ENCODE measurements around the gene RPS5. TPM values are rescaled to one million over a fixed set of nuclear protein-coding genes. Genes with fewer than 3 reads are reported as not detected.
"Not testable (repeated sequence)": the region's sequence is repeated elsewhere in the genome, so short reads cannot be mapped to it uniquely, and the experiment has no call there.

Gene RPS5
- polyA plus RNA-seq, 3 donors = 862 to 1,069 (median 1,060) TPM

DNA sequence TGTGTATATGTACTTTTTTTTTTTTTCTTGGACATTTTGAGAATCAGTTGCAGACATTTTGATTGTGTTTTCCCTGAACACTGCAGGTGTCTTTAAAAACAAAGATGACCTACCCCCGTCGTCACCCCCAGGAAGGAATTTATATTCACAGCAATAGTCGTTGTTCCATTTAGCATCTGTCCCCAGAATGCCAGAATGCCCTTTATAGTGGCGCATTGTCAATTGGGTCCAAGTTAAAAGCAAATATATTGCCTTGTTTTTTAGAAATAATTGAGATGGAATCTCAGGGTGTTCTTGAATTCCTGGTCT lies 6.6 kb downstream of the RPS5 start:
- DNase-seq (ENCODE audit: extremely low read depth in 1 of 11, low read depth in 9 of 11, low spot score in 4 of 11) = no peak

DNA sequence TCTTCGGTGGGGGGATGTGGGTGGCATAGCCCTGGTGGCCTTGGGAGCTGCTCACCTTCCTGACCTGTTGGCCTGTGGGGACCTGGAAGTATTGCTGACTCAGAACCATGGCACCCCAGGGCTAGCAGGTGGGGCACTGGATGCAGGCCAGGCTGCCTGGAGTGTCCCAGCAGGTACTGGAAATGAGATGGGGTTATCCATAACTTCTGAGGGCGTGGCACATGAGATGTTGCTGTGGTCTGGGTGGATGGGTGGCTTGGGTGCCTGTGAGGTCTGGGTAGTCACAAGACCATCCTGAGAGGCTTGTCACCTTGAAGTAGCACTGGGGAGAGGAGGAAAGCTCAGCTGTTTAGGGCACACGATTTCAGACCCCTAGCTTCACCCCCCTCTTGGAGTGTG lies 7.8 kb downstream of the RPS5 start:
- no peak for DNase-seq (ENCODE audit: extremely low read depth in 1 of 11, low read depth in 9 of 11, low spot score in 4 of 11)

- DNase-seq (ENCODE audit: extremely low read depth in 1 of 11, low read depth in 9 of 11, low spot score in 4 of 11) = no peak
These were observed 8.3 kb downstream of the RPS5 start, which contains the start of gene RNF225 for GRCh38 chr19:58395220-58395978. RNF225 (plus strand) TSS chr19:58395656; CDS start chr19:58396090, 434 bp downstream.

DNA sequence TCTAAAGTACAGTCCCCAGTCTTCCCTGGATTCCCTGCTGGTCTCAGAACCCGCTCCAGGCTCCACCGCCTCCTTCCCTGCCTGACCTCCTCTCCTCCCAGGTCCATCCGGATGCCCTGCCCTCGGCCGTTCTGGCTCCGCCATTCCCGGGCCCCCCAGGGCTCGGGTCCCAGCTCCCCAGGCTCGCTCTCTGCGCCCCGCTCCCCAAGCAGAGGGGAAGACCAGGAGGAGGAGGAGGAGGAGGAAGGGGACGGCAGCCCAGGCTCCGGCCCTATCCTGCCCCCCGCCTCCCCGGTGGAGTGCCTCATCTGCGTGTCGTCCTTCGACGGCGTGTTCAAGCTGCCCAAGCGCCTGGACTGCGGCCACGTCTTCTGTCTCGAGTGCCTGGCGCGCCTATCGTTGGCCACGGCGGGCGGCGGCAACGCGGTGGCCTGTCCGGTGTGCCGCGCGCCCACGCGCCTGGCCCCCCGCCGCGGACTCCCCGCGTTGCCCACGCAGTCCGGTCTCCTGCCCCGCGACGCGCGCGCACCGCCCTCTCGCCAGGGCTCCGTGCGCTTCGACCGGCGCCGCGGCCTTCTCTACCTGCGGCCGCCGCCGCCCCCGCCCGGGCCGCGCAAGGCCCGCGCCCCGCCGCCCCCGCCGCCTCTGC lies 9.0 kb downstream of the RPS5 start:
- DNase-seq (ENCODE audit: extremely low read depth in 1 of 11, low read depth in 9 of 11, low spot score in 4 of 11) = no peak

DNA sequence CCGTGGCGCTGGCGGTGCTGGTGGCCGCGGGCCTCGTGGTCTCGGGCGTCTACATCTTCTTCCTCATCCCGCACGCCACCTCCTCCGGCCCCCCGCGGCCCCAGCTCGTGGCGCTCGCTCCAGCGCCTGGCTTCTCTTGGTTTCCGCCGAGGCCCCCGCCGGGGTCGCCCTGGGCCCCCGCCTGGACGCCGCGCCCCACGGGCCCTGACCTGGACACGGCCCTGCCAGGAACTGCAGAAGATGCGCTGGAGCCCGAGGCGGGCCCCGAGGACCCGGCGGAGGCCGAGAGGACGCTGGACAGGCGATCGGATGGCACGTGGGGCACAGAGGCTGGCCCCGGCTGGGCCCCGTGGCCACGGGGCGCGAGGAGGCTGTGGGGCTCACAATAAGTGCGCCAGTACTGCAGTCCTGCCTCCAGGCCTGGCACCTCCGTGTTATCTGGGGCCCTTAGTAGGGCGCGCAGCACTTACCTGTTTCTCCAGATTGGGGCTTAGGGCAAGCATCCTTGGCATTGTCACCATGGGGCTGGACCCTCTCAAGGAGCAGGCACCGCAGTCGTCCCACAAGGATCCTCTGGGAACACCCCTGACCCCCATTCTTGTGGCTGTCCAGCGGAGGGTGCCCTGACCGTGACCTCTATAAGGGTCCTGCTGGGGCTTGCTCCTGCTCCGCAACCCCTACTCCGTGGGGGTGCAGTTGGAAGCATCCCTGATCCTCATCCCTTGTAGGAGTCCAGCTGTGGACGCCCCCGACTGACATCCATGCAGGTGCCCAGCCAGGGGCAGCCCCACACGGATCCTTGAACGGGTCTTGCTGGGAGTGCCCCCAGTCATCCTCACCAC lies 9.8 kb downstream of the RPS5 start:
- DNase-seq (ENCODE audit: extremely low read depth in 1 of 11, low read depth in 9 of 11, low spot score in 4 of 11) = no peak

- DNase-seq (ENCODE audit: extremely low read depth in 1 of 11, low read depth in 9 of 11, low spot score in 4 of 11) = no peak
These were observed 10.5 kb downstream of the RPS5 start for GRCh38 chr19:58397533-58398037.

DNA sequence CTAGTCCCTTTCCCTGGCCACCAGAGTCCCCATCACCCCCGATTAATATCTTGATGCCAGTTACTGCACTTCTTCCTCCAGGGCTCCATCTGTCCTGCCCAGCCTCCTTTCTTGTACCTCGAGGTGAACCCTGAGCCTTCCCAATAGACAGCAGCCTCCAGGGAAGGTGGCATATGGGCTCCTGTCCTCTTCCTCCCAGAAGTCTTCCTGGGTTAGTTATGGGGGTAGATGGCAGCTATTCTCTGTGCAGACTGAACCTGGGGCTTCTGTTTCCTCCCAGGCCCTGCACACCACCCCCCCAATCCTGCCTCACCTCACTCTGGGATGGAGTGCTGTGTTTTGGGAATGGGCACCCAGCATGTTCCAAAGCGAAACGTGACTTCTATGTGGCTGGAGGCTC lies 11.0 kb downstream of the RPS5 start:
- no peak for DNase-seq (ENCODE audit: extremely low read depth in 1 of 11, low read depth in 9 of 11, low spot score in 4 of 11)

DNA sequence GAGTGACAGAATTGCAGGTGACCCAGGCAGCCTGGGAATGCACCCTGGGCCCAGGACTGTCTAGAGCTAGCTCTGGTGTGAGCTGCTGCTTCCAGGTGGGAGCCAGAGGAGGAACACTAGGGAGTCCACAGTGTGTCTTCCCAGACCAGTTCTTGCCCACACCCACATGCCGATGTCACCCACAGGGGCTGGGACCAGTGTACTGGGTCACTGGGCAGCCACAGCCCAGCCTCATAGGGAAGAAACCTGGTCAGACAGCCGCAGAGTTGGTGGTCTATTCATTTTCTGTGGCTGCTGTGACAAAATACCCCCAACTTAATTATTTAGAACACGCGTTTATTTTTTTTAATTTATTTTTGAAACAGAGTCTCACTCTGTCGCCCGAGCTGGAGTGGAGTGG lies 11.5 kb downstream of the RPS5 start:
- DNase-seq (ENCODE audit: extremely low read depth in 1 of 11, low read depth in 9 of 11, low spot score in 4 of 11) = no peak

GRCh38 chr19:58399903-58400302 lies 12.8 kb downstream of the RPS5 start:
- DNase-seq (ENCODE audit: extremely low read depth in 1 of 11, low read depth in 9 of 11, low spot score in 4 of 11) = no peak

- DNase-seq (ENCODE audit: extremely low read depth in 1 of 11, low read depth in 9 of 11, low spot score in 4 of 11) = no peak
These were observed 13.3 kb downstream of the RPS5 start for GRCh38 chr19:58400316-58400915.

DNA sequence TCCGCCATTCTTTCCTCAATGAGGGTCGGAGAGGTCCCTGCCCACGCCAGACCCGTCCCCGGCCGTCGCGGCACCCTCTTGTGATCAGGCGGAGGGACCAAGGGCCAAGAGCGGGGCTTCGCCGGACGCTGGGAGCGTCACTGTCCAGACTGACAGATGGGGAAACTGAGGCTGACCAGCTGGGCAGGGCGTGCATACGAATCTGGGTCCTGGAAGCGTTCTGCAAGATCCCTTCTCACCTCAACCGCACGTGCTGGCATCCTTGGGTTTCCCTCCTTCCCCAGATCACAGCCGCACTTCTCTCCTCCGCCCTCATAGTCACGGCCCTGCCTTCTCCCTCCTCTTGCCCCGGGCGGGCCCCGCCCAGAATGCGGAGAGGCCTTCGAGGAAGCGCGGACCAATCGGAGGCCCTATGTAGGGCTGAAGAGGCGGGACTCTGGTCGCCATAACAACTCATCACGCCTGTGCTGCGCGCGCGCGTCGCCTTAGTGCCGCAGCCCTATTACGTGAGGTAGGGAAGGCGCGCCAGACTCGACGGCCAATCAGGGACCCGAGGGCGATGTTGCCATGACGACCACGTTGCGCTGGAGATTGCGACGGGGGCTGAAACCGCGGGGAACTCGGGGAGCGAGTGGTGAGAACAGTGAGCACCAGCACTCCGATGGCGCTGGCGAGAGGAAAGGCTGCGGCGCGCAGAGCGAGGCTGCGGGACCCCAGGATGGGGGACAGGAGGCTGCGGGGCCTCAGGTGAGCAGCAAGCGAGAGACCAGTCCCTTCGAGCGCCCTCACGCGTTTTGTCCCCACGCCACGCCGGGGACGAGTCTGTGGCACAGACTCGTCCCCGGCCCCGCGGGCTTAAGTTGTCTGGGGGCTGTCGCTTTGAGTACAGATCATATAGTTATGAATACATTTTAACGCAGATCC lies 14.1 kb downstream of the RPS5 start:
- peak; percentile 98 to 100 (median 99) for DNase-seq (ENCODE audit: extremely low read depth in 1 of 11, low read depth in 9 of 11, low spot score in 4 of 11)

GRCh38 chr19:58401840-58402421 lies 14.9 kb downstream of the RPS5 start:
- DNase-seq (ENCODE audit: extremely low read depth in 1 of 11, low read depth in 9 of 11, low spot score in 4 of 11) = no peak

- DNase-seq (ENCODE audit: extremely low read depth in 1 of 11, low read depth in 9 of 11, low spot score in 4 of 11) = not testable (repeated sequence)
These were observed 16.9 kb downstream of the RPS5 start for GRCh38 chr19:58403920-58404478.

DNA sequence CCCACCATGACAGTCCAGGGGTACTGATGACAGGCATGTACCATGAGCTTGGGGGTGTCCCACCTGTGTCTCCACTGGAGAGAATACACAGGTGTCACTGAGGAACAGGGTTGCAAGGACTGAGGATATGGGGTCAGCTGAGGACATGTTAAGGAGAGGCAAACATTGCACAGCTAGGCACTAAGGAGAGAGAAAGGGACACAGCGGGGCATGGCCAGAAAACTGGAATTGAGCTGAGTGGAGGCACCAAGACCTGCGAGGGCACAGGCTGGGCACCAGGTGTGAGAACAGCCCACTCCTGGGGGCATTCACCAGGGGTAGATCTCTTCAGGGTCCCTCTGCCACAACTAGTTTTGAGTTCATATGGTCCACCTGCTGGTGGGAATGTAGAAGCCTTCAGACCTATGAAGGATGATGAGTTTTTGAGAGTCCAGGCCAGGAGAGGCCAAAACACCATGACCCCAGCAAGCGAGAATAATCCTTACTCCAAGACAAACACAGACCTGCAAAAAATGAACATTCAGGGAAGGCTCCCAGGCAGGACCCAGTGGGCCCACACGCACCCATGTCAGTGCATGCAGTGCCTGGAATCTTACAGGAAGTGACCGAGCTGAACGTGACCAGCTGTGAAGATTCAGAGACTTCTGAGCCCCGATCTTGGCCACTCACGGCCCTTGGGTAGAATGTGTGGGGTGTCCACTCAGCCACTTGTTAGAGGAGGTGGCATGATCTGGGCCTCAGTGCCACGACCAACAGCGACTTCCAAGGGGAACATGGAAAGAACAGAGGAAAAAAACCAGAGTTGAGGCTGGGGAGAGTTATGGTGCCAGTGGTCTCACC lies 20.0 kb downstream of the RPS5 start:
- no peak for DNase-seq (ENCODE audit: extremely low read depth in 1 of 11, low read depth in 9 of 11, low spot score in 4 of 11)

DNA sequence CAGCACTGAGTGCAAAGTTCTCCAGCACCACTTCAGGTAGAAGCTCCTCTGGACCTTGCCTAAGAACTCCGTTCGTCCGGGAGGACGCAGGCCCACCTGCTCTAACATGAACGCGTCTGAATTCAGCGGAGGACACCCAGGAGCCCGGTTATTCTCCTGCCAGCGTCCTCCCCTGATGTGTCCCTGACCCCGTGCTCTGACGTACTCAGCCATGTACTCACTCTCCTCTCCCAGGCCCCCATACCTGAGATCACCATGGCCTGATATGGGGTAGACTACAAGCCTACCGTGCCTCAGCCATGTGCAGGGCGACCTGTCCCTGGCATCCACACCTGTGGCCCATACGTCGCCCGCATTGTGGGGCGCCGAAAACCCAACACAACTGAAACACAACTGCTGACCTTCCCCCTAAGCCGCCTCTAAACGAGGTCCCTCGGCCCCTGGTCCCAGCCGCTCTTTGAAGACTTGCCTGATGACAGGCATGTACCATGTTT lies 20.6 kb downstream of the RPS5 start:
- DNase-seq (ENCODE audit: extremely low read depth in 1 of 11, low read depth in 9 of 11, low spot score in 4 of 11) = no peak

DNA sequence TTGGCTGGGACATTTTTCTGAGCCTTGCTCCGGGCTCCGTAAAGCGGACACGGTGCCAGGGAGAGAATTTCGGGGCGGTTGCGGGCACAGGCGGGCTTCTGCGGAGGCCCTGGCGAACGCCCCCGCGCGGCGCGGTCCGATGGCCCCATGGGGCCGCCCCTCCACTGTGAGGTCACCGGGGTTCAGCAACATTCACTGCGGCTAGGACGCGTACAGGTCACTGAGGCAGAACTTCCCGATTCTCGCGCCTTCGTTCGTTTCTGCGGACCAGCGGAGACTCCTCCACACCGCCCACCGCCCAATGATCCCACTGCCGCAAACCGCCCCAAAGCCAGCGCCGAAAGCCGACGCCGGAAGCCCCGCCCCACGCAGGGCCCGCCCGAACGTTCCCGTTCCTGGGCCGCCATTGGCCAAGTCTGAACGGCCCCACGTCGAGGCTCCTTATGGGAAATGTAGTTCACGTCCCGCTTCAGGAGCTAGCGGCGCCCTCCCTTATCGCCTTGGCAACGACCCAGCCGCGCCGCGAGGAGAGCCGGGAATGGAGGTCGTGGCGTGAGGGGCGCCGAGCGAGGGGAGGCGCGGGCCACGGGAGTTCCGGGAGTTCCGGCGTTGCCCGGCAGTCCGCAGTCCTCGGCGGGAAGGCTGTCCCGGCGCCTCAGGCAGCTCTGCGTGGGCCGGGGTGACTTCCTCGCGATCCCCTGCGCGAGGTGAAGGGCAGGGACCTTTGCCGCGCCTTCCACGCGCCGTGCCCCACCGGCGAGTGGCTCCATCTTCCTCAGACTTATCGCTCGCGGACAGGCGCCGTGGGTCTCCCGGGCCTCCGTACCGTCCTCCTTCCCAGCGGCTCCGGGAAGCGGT lies 21.3 kb downstream of the RPS5 start, which contains the start of gene ZNF584:
Gene ZNF584 (plus strand): TSS at position 498 of the 858 bp plus-strand sequence. CDS start 499 bp downstream, outside the sequence.
- DNase-seq (ENCODE audit: extremely low read depth in 1 of 11, low read depth in 9 of 11, low spot score in 4 of 11) = peak; percentile 87 to 97 (median 94)
